Epithelial cell of proximal tubule (primary cell): ENCODE measurements around the gene SH2D2A. TPM values are rescaled to one million over a fixed set of nuclear protein-coding genes. Genes with fewer than 3 reads are reported as not detected.
A peak's percentile ranks its signal among the peaks of the same experiment; 100 is the strongest.

Experiments used
- DNase-seq: peaks from one replicate; pipeline ENCODE4 v3.0.0-alpha.2; 2011; ENCODE audit warnings: low read depth
- H3K4me3 ChIP-seq: 2 replicates; pipeline ENCODE4 v1.5.1; 2011; ENCODE audit warnings: low read depth, mild to moderate bottlenecking, low read length
- total RNA-seq: library from RNA; depleted of rRNA; stranded (reverse); fragments of >200 nt; gene quantifications from 2 replicates; pipeline ENCODE4 v1.2.3, GENCODE V29; 2015
- TF ChIP-seq, protein P1 (sequence below): conservative IDR thresholded peaks from 2 replicates; pipeline ENCODE4 v1.5.1; 2012; ENCODE audit warnings: low read depth, mild to moderate bottlenecking, low read length

Gene SH2D2A
- total RNA-seq, 1 donor from 2014 or later = 2.0 TPM

DNA sequence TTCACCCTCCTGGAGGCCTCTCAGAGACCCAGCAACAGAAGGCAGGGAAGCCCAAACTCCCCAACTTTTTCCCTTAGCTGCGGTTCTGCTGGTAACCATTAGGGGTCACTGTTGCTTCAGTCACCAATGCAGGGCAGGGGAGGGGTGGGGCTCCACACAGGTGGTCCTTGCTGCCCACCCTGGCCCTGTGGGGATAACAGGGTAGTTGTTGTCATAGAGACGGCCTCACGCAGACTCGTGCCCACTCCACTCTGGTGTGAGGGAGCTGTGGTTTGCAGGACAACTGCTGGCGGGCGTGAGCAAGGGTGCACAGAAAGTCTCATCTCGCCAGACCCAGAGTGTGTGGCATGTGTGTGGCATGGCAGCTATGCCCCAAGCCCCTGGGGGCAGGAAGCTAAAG lies 22.3 kb upstream of the SH2D2A start:
- no peak overlapping the region for H3K4me3 ChIP-seq
- TF ChIP-seq, protein P1, sequence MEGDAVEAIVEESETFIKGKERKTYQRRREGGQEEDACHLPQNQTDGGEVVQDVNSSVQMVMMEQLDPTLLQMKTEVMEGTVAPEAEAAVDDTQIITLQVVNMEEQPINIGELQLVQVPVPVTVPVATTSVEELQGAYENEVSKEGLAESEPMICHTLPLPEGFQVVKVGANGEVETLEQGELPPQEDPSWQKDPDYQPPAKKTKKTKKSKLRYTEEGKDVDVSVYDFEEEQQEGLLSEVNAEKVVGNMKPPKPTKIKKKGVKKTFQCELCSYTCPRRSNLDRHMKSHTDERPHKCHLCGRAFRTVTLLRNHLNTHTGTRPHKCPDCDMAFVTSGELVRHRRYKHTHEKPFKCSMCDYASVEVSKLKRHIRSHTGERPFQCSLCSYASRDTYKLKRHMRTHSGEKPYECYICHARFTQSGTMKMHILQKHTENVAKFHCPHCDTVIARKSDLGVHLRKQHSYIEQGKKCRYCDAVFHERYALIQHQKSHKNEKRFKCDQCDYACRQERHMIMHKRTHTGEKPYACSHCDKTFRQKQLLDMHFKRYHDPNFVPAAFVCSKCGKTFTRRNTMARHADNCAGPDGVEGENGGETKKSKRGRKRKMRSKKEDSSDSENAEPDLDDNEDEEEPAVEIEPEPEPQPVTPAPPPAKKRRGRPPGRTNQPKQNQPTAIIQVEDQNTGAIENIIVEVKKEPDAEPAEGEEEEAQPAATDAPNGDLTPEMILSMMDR = peak; percentile 90
- DNase-seq = no peak

DNA sequence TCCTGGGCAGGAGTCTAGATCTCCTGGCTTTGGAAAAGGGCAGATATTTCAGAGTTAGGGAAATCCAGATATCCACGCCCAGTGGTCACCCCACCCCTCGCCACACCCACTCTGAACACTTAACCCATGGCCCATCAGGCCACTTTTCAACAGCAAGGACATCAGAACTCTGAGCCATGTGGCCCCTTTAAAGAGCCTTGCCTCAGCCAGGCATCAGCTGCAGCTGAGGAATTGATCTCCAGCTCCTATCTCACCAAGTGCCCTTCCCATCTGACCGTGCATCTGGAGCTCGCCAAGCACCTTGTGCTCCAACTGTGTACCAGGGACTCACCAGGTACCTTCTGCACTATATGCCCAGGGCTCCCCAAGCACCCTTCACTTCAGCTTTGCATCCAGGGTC lies 20.2 kb upstream of the SH2D2A start:
- H3K4me3 ChIP-seq = no peak overlapping the region

DNA sequence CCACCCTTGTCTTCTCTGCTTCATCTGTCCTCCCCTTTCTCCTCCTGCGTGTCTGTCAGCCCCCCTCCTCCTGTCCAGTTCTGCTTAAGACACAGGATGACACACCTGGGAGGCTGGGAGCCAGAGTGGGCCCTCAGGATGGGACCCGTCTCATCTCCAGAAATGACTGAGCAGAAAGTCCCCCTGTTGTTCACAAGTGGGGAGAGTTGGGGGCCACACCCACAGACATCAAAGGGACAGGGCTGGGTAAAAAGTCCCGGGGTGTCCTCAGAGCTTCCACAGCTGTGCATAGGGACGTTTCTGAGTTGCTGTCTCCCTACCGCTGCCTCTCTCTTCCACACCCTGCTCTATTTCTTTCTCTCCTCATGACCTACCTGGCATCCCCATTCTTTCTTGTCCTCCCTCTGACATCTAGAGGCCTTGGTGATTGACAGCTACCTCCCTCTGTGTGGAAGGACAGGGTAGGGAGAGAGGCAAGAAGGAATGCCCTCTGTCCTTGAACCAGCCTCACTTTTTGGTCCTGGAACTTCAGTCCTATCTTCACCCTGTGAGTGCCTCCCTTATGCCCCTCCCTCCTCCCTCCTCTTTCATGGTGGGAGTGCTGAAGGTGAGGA lies 19.5 kb upstream of the SH2D2A start:
- no peak overlapping the region for H3K4me3 ChIP-seq
- TF ChIP-seq, protein P1 = no peak
- no peak for DNase-seq

More for the DNA sequence above, 20.2 kb upstream of the SH2D2A start:
- DNase-seq = no peak
- TF ChIP-seq, protein P1 = no peak

DNA sequence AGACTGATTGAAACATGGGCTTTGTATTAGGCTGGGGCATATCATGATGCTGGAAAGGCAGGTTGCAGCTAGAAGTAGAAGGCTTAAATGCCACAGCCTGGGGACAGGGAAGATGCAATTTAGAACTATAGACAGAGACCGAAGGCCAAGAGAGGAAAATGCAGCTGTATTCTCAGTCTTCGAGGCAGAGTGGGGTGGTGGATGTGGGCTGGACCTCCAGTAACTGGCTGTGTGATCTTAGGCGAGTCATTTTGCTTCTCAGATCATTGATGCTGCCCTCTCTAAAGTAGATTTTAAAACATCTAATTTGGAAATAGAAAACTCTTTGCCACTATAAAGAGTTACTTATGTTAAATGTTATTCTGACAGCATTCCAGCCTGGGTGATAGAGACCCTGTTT lies 17.7 kb upstream of the SH2D2A start:
- TF ChIP-seq, protein P1 = no peak
- no peak overlapping the region for H3K4me3 ChIP-seq
- no peak for DNase-seq

DNA sequence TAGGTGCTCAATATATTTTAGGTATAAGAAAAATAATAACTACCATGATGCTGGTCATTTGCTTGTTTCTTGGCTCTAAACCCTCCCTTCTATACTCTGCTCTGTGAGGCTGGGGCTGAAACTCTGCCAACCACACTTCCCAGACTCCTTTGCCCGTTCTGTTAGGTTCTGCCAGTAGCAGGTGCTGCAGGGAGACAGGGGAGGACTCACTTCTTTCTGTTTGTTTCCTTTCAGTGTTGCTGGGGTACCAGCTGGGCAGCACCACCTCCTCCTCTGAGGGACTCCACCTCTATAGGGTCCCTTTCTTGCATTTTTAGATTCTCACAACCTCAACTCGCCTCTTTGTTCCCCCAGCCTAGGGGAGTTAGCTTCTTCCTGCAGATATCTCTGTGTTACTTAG lies 17.0 kb upstream of the SH2D2A start:
- H3K4me3 ChIP-seq = no peak overlapping the region
- TF ChIP-seq, protein P1 = no peak
- DNase-seq = no peak

DNA sequence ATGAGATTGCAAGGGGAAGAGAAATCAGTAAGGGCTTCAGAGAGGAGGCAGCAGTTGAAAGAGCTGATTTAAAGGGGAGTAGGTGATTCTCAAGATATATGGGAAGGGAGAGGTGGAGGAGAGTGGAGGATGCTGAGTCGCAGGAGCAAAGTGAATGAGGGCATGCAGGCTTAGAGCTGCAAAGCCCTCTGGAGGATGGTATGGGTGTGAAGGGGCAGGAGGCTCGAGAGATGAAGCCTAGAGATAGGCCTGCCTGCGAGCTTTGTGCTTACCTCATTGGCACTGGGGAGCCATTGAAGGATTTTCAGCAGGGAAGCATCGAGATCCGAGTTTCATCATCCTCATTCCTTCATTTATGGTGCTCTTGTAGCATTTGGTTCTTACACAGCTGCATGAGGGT lies 15.8 kb upstream of the SH2D2A start:
- no peak for DNase-seq
- TF ChIP-seq, protein P1 = no peak
- no peak overlapping the region for H3K4me3 ChIP-seq

DNA sequence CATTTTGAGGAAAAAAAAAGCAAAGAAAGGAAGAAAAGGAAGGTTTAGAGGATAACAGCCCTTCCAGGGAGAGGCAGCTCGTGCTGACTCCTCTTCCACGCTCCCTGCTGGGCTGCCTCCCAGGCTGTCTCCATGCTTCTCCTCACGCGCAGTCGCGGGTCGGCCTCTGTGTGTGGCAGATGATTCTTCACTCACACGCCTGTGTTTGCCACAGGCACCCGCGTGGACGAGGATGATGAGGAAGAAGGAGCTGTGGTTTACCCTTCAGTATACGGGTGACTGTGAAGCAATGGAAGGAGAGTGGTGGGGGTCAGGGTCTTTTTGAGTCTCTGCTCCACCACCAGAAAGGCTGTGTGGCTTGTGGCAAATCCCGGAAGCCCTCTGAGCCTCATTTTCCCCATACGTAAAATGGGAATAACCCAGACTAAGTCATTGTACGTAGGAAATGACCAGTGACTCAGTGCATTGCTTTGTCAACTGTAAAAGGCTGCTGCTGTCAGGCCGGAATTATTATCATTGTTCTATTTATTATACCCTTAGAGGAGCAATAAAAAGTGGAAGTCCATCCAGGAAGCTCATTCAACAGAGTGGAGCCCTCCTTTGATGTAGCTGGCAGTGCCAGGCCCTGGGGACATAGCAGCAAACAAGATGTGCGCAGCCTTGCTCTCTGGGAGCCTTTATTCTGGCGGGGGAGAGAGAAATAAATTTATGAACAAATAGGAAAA lies 11.9 kb upstream of the SH2D2A start:
- no peak overlapping the region for H3K4me3 ChIP-seq
- no peak for DNase-seq
- TF ChIP-seq, protein P1 = no peak
